Right cardiac atrium (tissue), 5 donors: ENCODE measurements around the gene UIMC1. TPM values are rescaled to one million over a fixed set of nuclear protein-coding genes. Genes with fewer than 3 reads are reported as not detected.

Source experiments
- ATAC-seq, 2 donors: fragments of 200-7000 bp; cut with Tn5 transposase; one replicate each; pipeline versions ENCODE4 v1.8.0 to v1.9.1; 2020; ENCODE audit warnings: moderate library complexity in 2 of 2, mild to moderate bottlenecking in 1 of 2
- DNase-seq, 3 donors: peaks; one replicate each; pipeline ENCODE4 v3.0.0-alpha.2; 2020
- H3K27ac ChIP-seq: one replicate; pipeline ENCODE4 v1.5.1; 2013; ENCODE audit warnings: mild to moderate bottlenecking, low read length, control low read depth, moderate library complexity
- H3K27me3 ChIP-seq: one replicate; pipeline ENCODE4 v1.6.1; 2013; ENCODE audit not compliant: control insufficient read depth, insufficient read depth
- H3K4me1 ChIP-seq: one replicate; pipeline ENCODE4 v1.6.1; 2013; ENCODE audit warnings: low read length; ENCODE audit not compliant: control insufficient read depth, insufficient read depth
- H3K4me3 ChIP-seq: one replicate; pipeline ENCODE4 v1.5.1; 2013; ENCODE audit warnings: low read length, control low read depth
- H3K9me3 ChIP-seq: one replicate; pipeline ENCODE4 v1.6.1; 2013; ENCODE audit warnings: low read length; ENCODE audit not compliant: control insufficient read depth
- WGBS: extraction: QIAGEN DNeasy Blood & Tissue Kit; methylation state at CpG from one replicate; pipeline ENCODE4 v1.1.7; 2013; 5-methylcytosine and 5-hydroxymethylcytosine counted together
- intact Hi-C, 4 donors: fragments of 100-400 bp; cut with DNase I; formaldehyde crosslinking; loops; one replicate each; pipeline versions ENCODE4 v1.11.0 to v1.14.0; 2022 to 2023
- polyA plus RNA-seq: library from polyadenylated mRNA; stranded (reverse); fragments of 200-250 nt; gene quantifications from one replicate; pipeline ENCODE4 v1.2.3, GENCODE V29; 2013
- total RNA-seq, 4 donors: library from RNA; stranded (reverse); fragmentation: NEBNext Ultra II Directional; extraction: Animal tissue kit (Norgen Biotek cat#: 25700); gene quantifications; one replicate each; pipeline ENCODE4 v1.2.1, GENCODE V29; 2021
- donor health status: healthy with polysubstance abuse.
- donor health status: DM: no; HTN: yes; CAD: no.
- donor health status: DM: no; HTN: no; CAD: no.
- donor health status: DM: no; HTN: yes; CAD: no; lungs with severe emphysema.
- donor health status: DM: yes; HTN: yes; CAD: no.

UIMC1 gene
- total and polyA plus RNA-seq, 5 donors, result 15.3 to 37.6 (median 29.4) TPM

DNA sequence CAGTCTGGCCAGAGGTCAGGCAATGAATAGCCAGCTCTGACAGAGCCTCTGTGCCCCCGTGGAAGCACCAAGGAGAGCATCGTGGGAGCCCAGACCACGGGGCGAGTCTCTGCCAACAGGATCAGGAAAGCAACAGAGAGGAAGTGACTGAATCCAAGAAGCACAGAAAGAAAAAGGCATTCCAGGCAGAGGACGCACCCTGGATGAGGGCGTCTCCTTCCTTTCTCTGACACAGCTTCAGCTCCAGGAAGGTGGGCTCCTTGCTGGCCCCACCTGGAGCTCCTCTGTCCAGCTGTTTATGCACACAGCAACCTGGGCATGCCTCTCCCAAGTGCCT, 124.0 kb downstream of the UIMC1 start:
- intact Hi-C loops, result no loop called here
- no peak for DNase-seq
- Histone ChIP-seq H3K27ac (no peak overlapping the region), H3K4me1 (no peaks in the 10 kb centered on the region), H3K4me3 (no peak overlapping the region), H3K9me3 (no peaks in the 10 kb centered on the region), H3K27me3 (no peaks in the 10 kb centered on the region)
- ATAC-seq, result no peak
- 57% methylated on average over 6 of the region's 6 CpGs for WGBS

DNA sequence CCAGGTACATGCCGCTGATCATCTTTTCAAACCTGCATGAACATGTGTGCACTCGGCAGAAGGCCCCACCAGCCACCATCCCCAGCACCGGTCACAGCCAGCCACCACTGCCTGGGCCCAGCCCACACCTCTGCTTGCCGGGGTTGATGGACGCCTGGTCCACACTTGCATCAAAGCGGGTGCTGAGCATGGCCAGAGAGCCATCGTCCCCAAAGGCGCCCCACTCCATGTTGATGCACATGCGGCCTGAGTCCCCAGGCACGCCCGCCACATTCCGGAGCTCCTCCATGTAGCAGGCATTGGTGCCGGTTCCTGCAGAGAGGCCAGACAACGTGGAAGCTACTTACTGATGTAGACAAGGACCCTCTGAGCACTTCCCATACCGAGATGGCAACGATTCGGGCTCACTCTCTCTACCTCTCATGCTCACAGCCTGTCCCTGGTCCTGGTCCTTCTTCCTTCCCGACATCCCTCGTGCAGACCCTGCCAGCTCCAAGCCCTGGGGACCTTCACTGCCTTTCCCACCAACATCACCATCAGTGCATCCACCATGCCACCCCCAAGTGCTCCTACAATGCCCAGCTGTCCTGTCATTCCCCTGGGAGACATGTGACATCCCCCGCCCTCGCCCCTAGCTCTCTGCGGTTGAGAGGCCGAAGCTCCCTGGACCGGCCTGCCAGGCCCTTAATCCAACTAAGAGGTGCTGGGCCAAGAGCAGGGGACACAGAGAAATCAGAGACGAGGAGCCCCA, 124.6 kb downstream of the UIMC1 start:
- Histone ChIP-seq H3K27me3 (no peaks in the 10 kb centered on the region), H3K9me3 (no peaks in the 10 kb centered on the region), H3K4me1 (no peaks in the 10 kb centered on the region), H3K27ac (no peak overlapping the region), H3K4me3 (no peak overlapping the region)
- intact Hi-C loops, result no loop called here
- ATAC-seq (no peak), DNase-seq (peak in 1 of 3 donors; percentile 40)
- WGBS, result 83% methylated on average over 25 of the region's 25 CpGs

DNA sequence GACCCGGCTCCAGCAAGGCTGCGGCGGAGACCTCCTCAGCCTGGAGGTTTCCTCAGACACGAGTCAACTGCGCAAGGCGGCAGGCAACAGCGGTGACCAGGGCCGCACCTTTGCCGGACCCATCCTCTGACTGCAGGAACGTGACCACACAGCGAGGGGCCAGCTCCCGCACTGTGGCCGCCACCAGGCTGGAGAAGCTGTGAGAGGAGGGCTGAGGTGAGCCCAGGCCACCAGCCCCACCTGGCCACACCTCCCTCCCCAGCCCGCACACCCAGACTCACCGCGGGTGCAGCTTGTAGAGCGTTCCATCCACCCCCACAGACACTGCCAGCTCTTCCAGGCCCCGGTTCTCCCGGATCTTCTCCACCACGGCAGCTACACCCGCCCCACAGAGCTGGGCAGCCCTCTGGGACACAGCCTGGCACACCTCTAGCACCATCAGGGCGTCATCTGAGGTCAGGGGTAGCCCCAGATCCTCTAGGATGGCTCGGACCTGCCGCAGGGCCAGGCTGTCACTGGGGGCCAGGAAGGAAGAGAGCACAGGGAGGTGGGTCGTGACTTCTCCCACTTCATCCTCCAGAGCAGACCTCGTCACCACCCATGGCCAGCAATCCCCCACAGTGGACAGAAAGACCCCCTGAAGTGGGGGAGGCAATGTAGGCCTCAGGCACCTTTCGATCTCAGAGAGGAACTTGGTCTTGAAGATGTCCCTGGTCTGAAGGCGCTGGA, 125.4 kb downstream of the UIMC1 start:
- 89% methylated on average over 28 of the region's 28 CpGs for WGBS
- intact Hi-C loops, result no loop called here
- ATAC-seq (peak in 1 of 2 donors; percentile 4), DNase-seq (peak in 1 of 3 donors; percentile 46)
- Histone ChIP-seq H3K4me3 (no peak overlapping the region), H3K27me3 (no peaks in the 10 kb centered on the region), H3K9me3 (no peaks in the 10 kb centered on the region), H3K27ac (no peak overlapping the region), H3K4me1 (no peaks in the 10 kb centered on the region)

DNA sequence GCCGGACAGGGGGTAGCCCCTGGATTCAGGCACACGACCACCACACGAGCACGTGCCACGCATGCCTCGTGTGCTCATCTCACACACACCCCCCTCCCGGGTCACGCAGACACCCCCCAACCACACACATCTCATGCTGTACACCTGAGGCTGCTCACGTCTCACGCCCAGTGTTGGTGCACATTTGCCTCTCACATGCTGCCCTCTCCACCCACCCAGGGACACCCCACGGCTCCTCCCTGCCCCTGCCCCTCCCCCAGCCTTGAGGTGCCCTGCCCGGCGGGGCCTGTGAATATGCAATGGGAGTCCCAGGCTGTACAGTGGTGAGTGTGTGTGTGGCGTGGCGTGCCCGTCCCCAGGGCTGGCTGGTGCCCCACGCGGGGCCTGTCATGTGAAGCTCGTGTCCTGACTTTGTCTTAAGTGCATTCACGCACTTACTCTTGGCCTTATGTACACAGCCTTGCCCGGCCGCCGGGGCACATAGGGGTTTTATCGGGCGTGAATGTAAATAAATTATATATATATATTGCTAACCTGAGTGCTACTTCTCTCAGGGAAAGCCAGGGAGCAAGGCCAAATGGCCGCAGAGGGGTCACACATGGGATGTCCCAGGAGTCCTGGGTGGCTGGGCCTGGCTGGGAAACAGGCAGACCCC, 126.1 kb downstream of the UIMC1 start:
- intact Hi-C loops, result no loop called here
- WGBS, result 91% methylated on average over 26 of the region's 26 CpGs
- Histone ChIP-seq H3K27me3 (no peaks in the 10 kb centered on the region), H3K4me1 (no peaks in the 10 kb centered on the region), H3K9me3 (no peaks in the 10 kb centered on the region), H3K27ac (no peak overlapping the region), H3K4me3 (no peak overlapping the region)
- ATAC-seq (no peak), DNase-seq (peak in 1 of 3 donors; percentile 34)

DNA sequence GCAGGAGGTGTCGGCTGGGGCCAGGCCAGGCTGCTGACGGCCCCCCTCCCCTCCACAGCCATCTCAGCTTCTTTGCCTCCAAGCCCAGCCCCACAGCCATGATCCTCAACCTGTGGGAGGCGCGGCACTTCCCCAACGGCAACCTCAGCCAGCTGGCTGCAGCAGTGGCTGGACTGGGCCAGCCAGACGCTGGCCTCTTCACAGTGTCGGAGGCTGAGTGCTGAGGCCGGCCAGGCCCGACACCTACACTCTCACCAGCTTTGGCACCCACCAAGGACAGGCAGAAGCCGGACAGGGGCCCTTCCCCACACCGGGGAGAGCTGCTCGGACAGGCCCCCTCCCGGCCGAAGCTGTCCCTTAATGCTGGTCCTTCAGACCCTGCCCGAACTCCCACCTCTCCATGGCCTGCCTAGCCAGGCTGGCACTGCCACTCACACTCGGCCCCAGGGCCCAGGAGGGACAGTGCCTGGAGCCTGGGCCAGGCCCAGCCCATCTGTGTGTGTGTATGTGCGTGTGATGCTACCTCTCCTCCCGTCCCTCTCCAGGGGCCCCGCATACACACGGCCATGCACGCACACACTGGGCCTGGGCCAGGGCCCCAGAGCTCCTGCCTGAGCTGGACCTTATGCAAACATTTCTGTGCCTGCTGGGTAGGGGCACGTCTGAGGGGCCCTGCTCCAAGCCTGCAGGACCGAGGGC, 126.8 kb downstream of the UIMC1 start:
- Histone ChIP-seq H3K9me3 (no peaks in the 10 kb centered on the region), H3K27me3 (no peaks in the 10 kb centered on the region), H3K4me1 (no peaks in the 10 kb centered on the region), H3K27ac (no peak overlapping the region), H3K4me3 (no peak overlapping the region)
- no peak for ATAC-seq
- WGBS, result 69% methylated on average over 23 of the region's 23 CpGs
- DNase-seq, result peak in 1 of 3 donors; percentile 44
- intact Hi-C loops, result no loop called here

DNA sequence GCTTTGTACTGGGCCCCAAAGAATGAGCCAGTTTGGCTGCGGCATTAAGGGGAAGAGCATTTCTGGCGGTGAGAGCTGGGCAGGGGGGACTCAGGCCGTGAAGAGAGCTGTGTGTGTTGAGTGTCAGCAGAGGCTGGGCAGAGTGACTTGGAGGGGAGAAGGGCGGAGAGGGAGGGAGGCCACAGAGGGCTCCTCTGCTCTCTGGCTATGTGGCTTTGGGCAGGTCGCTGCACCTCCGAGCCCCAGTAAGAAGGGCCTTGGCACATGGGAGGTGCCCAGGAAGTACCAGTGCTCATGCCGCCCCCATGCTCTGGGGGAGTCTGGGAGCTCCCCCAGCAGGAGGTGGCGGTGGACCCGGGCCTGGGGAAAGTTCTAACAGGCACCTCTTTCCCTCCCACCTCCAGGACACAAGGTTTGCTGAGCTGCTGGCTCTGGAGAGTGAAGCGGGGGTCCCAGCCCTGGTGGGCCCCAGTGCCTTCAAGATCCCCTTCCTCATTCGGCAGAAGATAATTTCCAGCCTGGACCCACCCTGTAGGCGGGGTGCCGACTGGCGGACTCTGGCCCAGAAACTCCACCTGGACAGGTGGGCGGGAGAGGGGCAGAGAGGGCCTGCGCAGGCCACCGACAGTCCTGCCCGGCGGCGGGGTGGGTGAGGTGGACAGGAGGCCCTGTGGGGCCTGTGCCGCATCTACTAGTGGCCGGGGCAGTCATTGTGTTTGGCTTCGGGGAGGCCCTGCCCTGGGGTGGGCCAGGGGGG, 127.5 kb downstream of the UIMC1 start:
- H3K4me3 ChIP-seq, result no peak overlapping the region
- 84% methylated on average over 23 of the region's 23 CpGs for WGBS
- ATAC-seq (no peak), DNase-seq (peak in 1 of 3 donors; percentile 32)
- H3K27me3 ChIP-seq, result no peaks in the 10 kb centered on the region
- intact Hi-C loops, result no loop called here
- H3K4me1 ChIP-seq, result no peaks in the 10 kb centered on the region
- no peak overlapping the region for H3K27ac ChIP-seq
- no peaks in the 10 kb centered on the region for H3K9me3 ChIP-seq

DNA sequence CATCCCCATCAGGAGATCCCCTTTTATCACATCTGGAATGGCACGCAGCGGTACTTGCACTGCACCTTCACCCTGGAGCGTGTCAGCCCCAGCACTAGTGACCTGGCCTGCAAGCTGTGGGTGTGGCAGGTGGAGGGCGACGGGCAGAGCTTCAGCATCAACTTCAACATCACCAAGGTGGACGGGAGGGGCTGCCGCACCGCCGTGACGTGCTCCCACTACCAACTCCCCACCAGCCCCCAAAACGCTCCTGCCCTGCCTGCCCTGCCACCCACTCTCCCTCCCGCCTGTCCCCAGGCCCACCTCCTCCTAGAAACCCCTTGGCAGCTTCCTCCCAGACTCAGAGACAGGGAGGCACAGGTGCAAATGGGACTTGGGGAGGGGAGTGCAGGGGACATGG, 128.1 kb downstream of the UIMC1 start:
- ATAC-seq (no peak), DNase-seq (peak in 1 of 3 donors; percentile 28)
- Histone ChIP-seq H3K4me1 (no peaks in the 10 kb centered on the region), H3K4me3 (no peak overlapping the region), H3K9me3 (no peaks in the 10 kb centered on the region), H3K27ac (no peak overlapping the region), H3K27me3 (no peaks in the 10 kb centered on the region)
- WGBS, result 86% methylated on average over 12 of the region's 12 CpGs
- intact Hi-C loops, result no loop called here

DNA sequence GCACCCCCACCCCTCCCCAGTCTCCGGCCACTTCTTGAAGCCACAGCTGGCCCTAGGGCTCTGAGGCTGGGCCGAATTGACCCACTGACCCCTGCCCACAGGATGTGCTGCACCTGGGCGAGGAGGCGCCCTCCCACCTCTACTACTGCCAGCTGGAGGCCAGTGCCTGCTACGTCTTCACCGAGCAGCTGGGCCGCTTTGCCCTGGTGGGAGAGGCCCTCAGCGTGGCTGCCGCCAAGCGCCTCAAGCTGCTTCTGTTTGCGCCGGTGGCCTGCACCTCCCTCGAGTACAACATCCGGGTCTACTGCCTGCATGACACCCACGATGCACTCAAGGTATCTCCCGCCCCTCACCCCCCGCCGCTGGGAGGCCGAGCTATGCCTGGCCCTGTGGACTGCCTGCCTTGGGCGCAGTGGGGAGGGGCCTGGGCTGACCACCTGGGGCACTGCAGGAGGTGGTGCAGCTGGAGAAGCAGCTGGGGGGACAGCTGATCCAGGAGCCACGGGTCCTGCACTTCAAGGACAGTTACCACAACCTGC, 128.7 kb downstream of the UIMC1 start:
- Histone ChIP-seq H3K9me3 (no peaks in the 10 kb centered on the region), H3K4me3 (no peak overlapping the region), H3K27ac (no peak overlapping the region), H3K4me1 (no peaks in the 10 kb centered on the region), H3K27me3 (no peaks in the 10 kb centered on the region)
- intact Hi-C loops, result no loop called here
- 70% methylated on average over 21 of the region's 21 CpGs for WGBS
- peak in 1 of 3 donors; percentile 45 for DNase-seq
- no peak for ATAC-seq

DNA sequence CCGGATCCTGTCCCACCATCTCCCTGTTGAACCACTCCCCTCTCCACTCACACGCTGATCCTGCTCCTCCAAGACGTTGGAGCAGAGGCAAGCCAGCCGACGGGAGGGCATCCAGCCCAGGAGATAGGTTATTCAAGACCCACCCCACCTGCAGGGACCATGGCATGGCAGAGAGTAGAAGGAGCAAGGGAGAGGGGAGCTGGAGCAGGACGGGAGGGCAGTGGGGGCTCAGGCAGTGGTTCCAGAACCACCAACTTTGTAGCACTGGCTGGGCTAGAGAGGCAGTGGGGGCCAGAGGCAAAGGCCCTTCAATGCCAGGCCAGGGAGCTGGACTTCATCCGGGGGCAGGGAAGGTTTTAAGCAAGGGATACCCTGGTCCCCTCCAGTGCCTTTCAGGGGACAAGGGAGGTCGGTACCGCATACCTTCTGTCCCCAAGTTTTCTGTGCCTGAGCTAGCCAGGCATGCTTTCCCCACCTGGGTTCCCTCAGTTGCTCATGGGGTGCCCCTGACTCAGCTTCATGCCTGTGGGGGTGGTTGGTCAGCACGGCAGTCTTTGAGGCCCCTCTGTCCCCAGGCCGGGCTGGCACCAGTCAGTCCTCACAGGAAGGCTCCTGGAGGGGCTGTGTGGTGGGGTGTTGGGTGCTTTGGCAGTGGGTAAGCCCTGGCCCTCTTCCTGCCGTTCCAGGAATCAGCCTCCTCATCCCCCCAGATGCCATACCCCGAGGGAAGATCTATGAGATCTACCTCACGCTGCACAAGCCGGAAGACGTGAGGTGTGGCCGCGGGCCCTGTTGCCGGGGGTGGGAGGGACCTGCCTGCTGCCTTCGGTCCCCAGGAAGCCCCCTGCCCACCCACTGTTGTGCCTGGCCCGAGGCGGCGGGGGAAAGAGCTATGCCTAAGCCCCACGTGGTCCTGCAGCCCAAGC, 129.8 kb downstream of the UIMC1 start:
- intact Hi-C loops, result no loop called here
- H3K4me3 ChIP-seq, result no peak overlapping the region
- no peaks in the 10 kb centered on the region for H3K27me3 ChIP-seq
- peak in 1 of 3 donors; percentile 49 for DNase-seq
- H3K9me3 ChIP-seq, result no peaks in the 10 kb centered on the region
- WGBS, result 73% methylated on average over 24 of the region's 24 CpGs
- ATAC-seq, result no peak
- H3K4me1 ChIP-seq, result no peaks in the 10 kb centered on the region
- H3K27ac ChIP-seq, result no peak overlapping the region
